H1 (cell line): ENCODE results near the gene STK39. TPM values are rescaled to one million over a fixed set of nuclear protein-coding genes. Genes with fewer than 3 reads are reported as not detected.

Experiments used
- CTCF ChIA-PET: fragments of 300-600 bp; sonication (Branson Sonifier 250); formaldehyde crosslinking; loops from one replicate; lab custom pipeline; 2021; ENCODE audit not compliant: partially characterized antibody; lab: Charles Lee
- POLR2A ChIA-PET: fragments of 300-600 bp; sonication (Branson Sonifier 250); formaldehyde crosslinking; loops from one replicate; lab custom pipeline; 2021; ENCODE audit warnings: inconsistent platforms; ENCODE audit not compliant: partially characterized antibody; lab: Charles Lee
- DNase-seq, 2 experiments: peaks; one replicate each; pipeline versions ENCODE4 v3.0.0 to v3.0.0-alpha.2; 2010 to 2022; ENCODE audit warnings: low spot score in 2 of 2, low read depth in 1 of 2, mixed read lengths in 1 of 2
- FAIRE-seq: peaks from 2 replicates; lab custom pipeline; 2011; peaks lifted over from hg19 to GRCh38; lab: Jason Lieb, UNC
- H2AFZ ChIP-seq: 2 replicates; pipeline ENCODE4 v1.8.1; 2012; ENCODE audit warnings: low read length, inconsistent platforms
- H2AK5ac ChIP-seq: 2 replicates; pipeline ENCODE4 v1.6.1; 2013; ENCODE audit warnings: low read depth, low read length
- H2BK120ac ChIP-seq: replicated peaks from 2 replicates; pipeline ENCODE3; 2013; ENCODE audit warnings: low read depth, low read length, inconsistent platforms
- H2BK12ac ChIP-seq: 2 replicates; pipeline ENCODE4 v1.6.1; 2013; ENCODE audit warnings: low read depth, low read length
- H2BK15ac ChIP-seq: 2 replicates; pipeline ENCODE4 v1.6.1; 2013; ENCODE audit warnings: low read length
- H2BK20ac ChIP-seq: 2 replicates; pipeline ENCODE4 v1.6.1; 2013; ENCODE audit warnings: low read length
- H2BK5ac ChIP-seq: 2 replicates; pipeline ENCODE4 v1.6.1; 2013; ENCODE audit warnings: low read depth, low read length
- H3K14ac ChIP-seq: 2 replicates; pipeline ENCODE4 v1.6.1; 2013; ENCODE audit warnings: inconsistent platforms; ENCODE audit not compliant: insufficient read length
- H3K18ac ChIP-seq: 2 replicates; pipeline ENCODE4 v1.6.1; 2013; ENCODE audit warnings: low read length; ENCODE audit errors: extremely low read depth
- H3K23ac ChIP-seq: 2 replicates; pipeline ENCODE4 v1.6.1; 2013; ENCODE audit warnings: inconsistent platforms; ENCODE audit not compliant: insufficient read length
- H3K23me2 ChIP-seq: 2 replicates; pipeline ENCODE4 v1.6.1; 2013; ENCODE audit warnings: low read depth, low read length
- H3K27ac ChIP-seq: 2 replicates; pipeline ENCODE4 v1.6.1; 2011; ENCODE audit warnings: low read depth, low read length, inconsistent platforms
- H3K27me3 ChIP-seq, 4 experiments: replicated peaks in 1 of 4; 1 replicate in 1 of 4; 2 replicates in 3 of 4; pipeline versions ENCODE4 v1.6.1 to v1.8.1; 2011 to 2013; ENCODE audit warnings: low read length in 3 of 4, mild to moderate bottlenecking in 3 of 4, inconsistent platforms in 2 of 4, mixed read lengths in 2 of 4, moderate library complexity in 1 of 4; ENCODE audit not compliant: control insufficient read depth in 3 of 4, insufficient read depth in 3 of 4; ENCODE audit errors: extremely low read depth in 1 of 4
- H3K36me3 ChIP-seq, 4 experiments: 2 replicates each; pipeline versions ENCODE4 v1.6.1 to v1.8.1; 2011 to 2013; ENCODE audit warnings: mild to moderate bottlenecking in 4 of 4, low read length in 3 of 4, moderate library complexity in 2 of 4, control low read depth in 1 of 4, inconsistent platforms in 1 of 4; ENCODE audit not compliant: insufficient read depth in 4 of 4, control insufficient read depth in 2 of 4
- H3K4ac ChIP-seq: replicated peaks from 2 replicates; pipeline ENCODE3; 2013; ENCODE audit warnings: low read length, low read depth, mixed read lengths, inconsistent platforms; ENCODE audit not compliant: insufficient read length
- H3K4me1 ChIP-seq, 4 experiments: replicated peaks in 1 of 4; 1 replicate in 1 of 4; 2 replicates in 3 of 4; pipeline versions ENCODE4 v1.6.1 to v1.8.1; 2011 to 2013; ENCODE audit warnings: low read length in 3 of 4, inconsistent platforms in 2 of 4, mixed read lengths in 1 of 4; ENCODE audit not compliant: insufficient read depth in 4 of 4, control insufficient read depth in 3 of 4
- H3K4me2 ChIP-seq, 2 experiments: 2 replicates each; pipeline versions ENCODE4 v1.6.1 to v1.8.1; 2011 to 2013; ENCODE audit warnings: low read depth in 2 of 2, low read length in 2 of 2, control low read depth in 1 of 2, inconsistent platforms in 1 of 2, mild to moderate bottlenecking in 1 of 2; ENCODE audit not compliant: insufficient read depth in 1 of 2
- H3K4me3 ChIP-seq, 4 experiments: fragments of 200-600, 300-600 bp in 1 of 4; sonication (generic), shearing (Covaris generic), sonication (Bioruptor Twin) in 1 of 4; 2 replicates each; pipeline versions ENCODE4 v1.5.1 to v1.8.1; 2011 to 2016; ENCODE audit warnings: low read length in 4 of 4, low read depth in 3 of 4, control low read depth in 2 of 4, inconsistent platforms in 2 of 4, mild to moderate bottlenecking in 2 of 4, mixed read lengths in 1 of 4, moderate library complexity in 1 of 4; ENCODE audit not compliant: insufficient read depth in 2 of 4; ENCODE audit errors: extremely low read depth in 1 of 4
- H3K56ac ChIP-seq: replicated peaks from 2 replicates; pipeline ENCODE3; 2013; ENCODE audit warnings: low read depth, mild to moderate bottlenecking, mixed read lengths, low read length, inconsistent platforms; ENCODE audit not compliant: insufficient read length
- H3K79me1 ChIP-seq: 2 replicates; pipeline ENCODE4 v1.6.1; 2013; ENCODE audit warnings: low read depth, low read length, control low read depth
- H3K79me2 ChIP-seq, 2 experiments: 2 replicates each; pipeline versions ENCODE4 v1.6.1 to v1.8.1; 2012 to 2013; ENCODE audit warnings: low read length in 2 of 2, mild to moderate bottlenecking in 2 of 2, inconsistent platforms in 1 of 2; ENCODE audit not compliant: insufficient read depth in 2 of 2, control insufficient read depth in 1 of 2
- H3K9ac ChIP-seq, 4 experiments: replicated peaks in 1 of 4; 1 replicate in 1 of 4; 2 replicates in 3 of 4; pipeline versions ENCODE4 v1.6.1 to v1.8.1; 2011 to 2013; ENCODE audit warnings: low read depth in 3 of 4, low read length in 3 of 4, control low read depth in 2 of 4, mild to moderate bottlenecking in 2 of 4, moderate library complexity in 2 of 4, inconsistent platforms in 1 of 4; ENCODE audit errors: extremely low read depth in 1 of 4
- H3K9me3 ChIP-seq, 2 experiments: 2 replicates each; pipeline versions ENCODE4 v1.6.1 to v1.8.1; 2012 to 2013; ENCODE audit warnings: mild to moderate bottlenecking in 2 of 2, moderate library complexity in 2 of 2, control low read depth in 1 of 2, inconsistent platforms in 1 of 2, low read depth in 1 of 2, low read length in 1 of 2, mixed read lengths in 1 of 2; ENCODE audit not compliant: insufficient read depth in 2 of 2
- H4K20me1 ChIP-seq, 2 experiments: replicated peaks in 1 of 2; 2 replicates each; pipeline versions ENCODE3 to v1.8.1; 2011 to 2013; ENCODE audit warnings: inconsistent platforms in 2 of 2, low read length in 2 of 2, mild to moderate bottlenecking in 1 of 2; ENCODE audit not compliant: insufficient read depth in 2 of 2, control insufficient read depth in 1 of 2
- H4K5ac ChIP-seq: 2 replicates; pipeline ENCODE4 v1.6.1; 2013; ENCODE audit warnings: low read length, low read depth, mixed read lengths, inconsistent platforms; ENCODE audit not compliant: insufficient read length
- H4K8ac ChIP-seq: 2 replicates; pipeline ENCODE4 v1.8.0; 2013; ENCODE audit warnings: mild to moderate bottlenecking, moderate library complexity, low read length, inconsistent platforms; ENCODE audit not compliant: insufficient read depth; ENCODE audit errors: extremely low read depth
- H4K91ac ChIP-seq: replicated peaks from 2 replicates; pipeline ENCODE3; 2013; ENCODE audit warnings: low read length, mixed read lengths, inconsistent platforms; ENCODE audit not compliant: insufficient read length
- WGBS, 2 experiments: shearing (Covaris generic) in 1 of 2; methylation state at CpG; one replicate each; pipeline versions ENCODE4 v1.1.6 to v1.1.7; 2013 to 2015; ENCODE audit warnings: low lambda C conversion rate in 2 of 2, mixed read lengths in 2 of 2, inconsistent platforms in 1 of 2, low coverage in 1 of 2, missing lambda C conversion rate in 1 of 2; ENCODE audit not compliant: insufficient replicate concordance in 2 of 2, insufficient coverage in 1 of 2, insufficient read length in 1 of 2; ENCODE audit errors: extremely low coverage in 1 of 2, missing lambda C conversion rate in 1 of 2; 5-methylcytosine and 5-hydroxymethylcytosine counted together
- polyA plus RNA-seq, 7 experiments: library from polyadenylated mRNA; depleted of rRNA in 3 of 7; stranded (reverse) in 5 of 7; unstranded in 2 of 7; fragments of >200 nt in 5 of 7; fragments of 200-250 nt in 2 of 7; gene quantifications; 1 replicate in 5 of 7; 2 replicates in 1 of 7; 4 replicates in 1 of 7; pipeline versions ENCODE4 v1.2.1 to v1.2.3, GENCODE V29; 2011 to 2013; ENCODE audit warnings: missing spikeins in 2 of 7, mixed read lengths in 2 of 7
- total RNA-seq: library from RNA; stranded (reverse); fragmentation: NEBNext Ultra II Directional; extraction: Animal tissue kit (Norgen Biotek cat#: 25700); gene quantifications from 2 replicates; pipeline ENCODE4 v1.2.1, GENCODE V29; 2021

Gene STK39
- total and polyA plus RNA-seq, 2 of the 8 experiments (the other 6 are each of a cell fraction or from before 2014, with no cell fraction given) = 13.7 to 23.8 TPM

DNA sequence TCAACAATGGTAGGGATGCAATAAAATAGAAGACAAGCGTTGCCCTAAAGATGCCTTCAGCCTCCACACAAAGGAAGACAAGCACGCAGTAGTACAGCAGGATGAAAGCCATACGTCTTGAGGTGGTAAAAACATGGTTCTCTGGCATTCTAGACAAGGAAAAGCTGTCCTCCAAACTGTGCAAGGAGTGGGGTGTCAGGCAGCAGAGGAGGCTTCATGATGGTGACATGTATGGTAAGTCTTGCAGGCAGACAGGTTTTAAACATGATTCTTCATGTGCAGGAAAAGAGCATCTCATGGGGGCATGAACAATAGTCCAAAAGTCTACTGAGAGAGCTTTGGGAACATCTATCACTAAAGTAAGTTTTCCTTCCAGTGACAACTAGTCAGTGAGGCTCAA, 241.8 kb downstream of the STK39 start:
- Histone ChIP-seq H4K20me1 (no peaks in the 10 kb centered on the region), H3K4ac (no peak overlapping the region), H3K23me2 (no peaks in the 10 kb centered on the region), H2BK120ac (no peak overlapping the region), H4K5ac (no peak overlapping the region), H4K91ac (no peak overlapping the region), H3K56ac (no peak overlapping the region), H2BK20ac (no peak overlapping the region; the same call in 1 of the 2 replicates), H3K23ac (no peak overlapping the region), H3K14ac (no peak overlapping the region), H3K4me2 (no peak overlapping the region), H3K18ac (no peak overlapping the region), H3K9me3 (no peaks in the 10 kb centered on the region), H3K36me3 (peaks cover 0 to 4% (median 0%) of the 10 kb centered on the region in 4 experiments; a peak in 1 of 8 replicates), H2BK15ac (no peak overlapping the region), H2AK5ac (no peak overlapping the region), H3K27ac (no peak overlapping the region), H2AFZ (no peak overlapping the region), H2BK5ac (no peak overlapping the region), H3K4me3 (no peak overlapping the region), H3K79me2 (no peaks in the 10 kb centered on the region), H3K4me1 (no peaks in the 10 kb centered on the region), H2BK12ac (no peak overlapping the region), H3K27me3 (no peaks in the 10 kb centered on the region), H3K9ac (no peak overlapping the region), H4K8ac (no peak overlapping the region), H3K79me1 (no peaks in the 10 kb centered on the region)
- WGBS, 2 experiments = 90% methylated on average over 3 of the region's 3 CpGs; no CpG with 5 or more reads in 1 of the 2 experiments
- ChIA-PET POLR2A (no interaction called here), CTCF (interaction anchor here (0.6 to 1.6 kb wide), 2 partner anchors 26 to 47 kb away, joined by 3 to 5 read pairs; no protein-coding TSS in a partner anchor)
- no peak for FAIRE-seq
- no peak for DNase-seq
